DOHH2 (cell line): ENCODE data around the gene ANK3.

Experiments
- H3F3A ChIP-seq: fragments of 200-600 bp; sonication (generic), shearing (Covaris generic); 2 replicates; pipeline ENCODE4 v1.6.0; 2016; ENCODE audit warnings: antibody characterized with exemption, mild to moderate bottlenecking; ENCODE audit not compliant: control insufficient read depth, insufficient read depth
- H3K27ac ChIP-seq: fragments of 200-600 bp; sonication (generic); 2 replicates; pipeline ENCODE4 v1.5.1; 2014; ENCODE audit warnings: low read depth, mild to moderate bottlenecking, low read length, moderate library complexity
- H3K27me3 ChIP-seq: fragments of 200-600 bp; sonication (generic); 2 replicates; pipeline ENCODE4 v1.6.1; 2014; ENCODE audit warnings: mild to moderate bottlenecking, low read length, mixed read lengths; ENCODE audit not compliant: control insufficient read depth
- H3K36me3 ChIP-seq: fragments of 200-600 bp; sonication (generic); 2 replicates; pipeline ENCODE4 v1.6.1; 2014; ENCODE audit warnings: mild to moderate bottlenecking, low read length, moderate library complexity, mixed read lengths; ENCODE audit not compliant: control insufficient read depth
- H3K4me1 ChIP-seq: fragments of 200-600 bp; sonication (generic); 2 replicates; pipeline ENCODE4 v1.6.1; 2014; ENCODE audit warnings: mild to moderate bottlenecking, low read length, mixed read lengths; ENCODE audit not compliant: control insufficient read depth
- H3K4me2 ChIP-seq: fragments of 200-600 bp; sonication (generic); 2 replicates; pipeline ENCODE4 v1.6.0; 2014; ENCODE audit warnings: mild to moderate bottlenecking, low read length, moderate library complexity
- H3K4me3 ChIP-seq: fragments of 200-600 bp; sonication (generic); 2 replicates; pipeline ENCODE4 v1.5.1; 2014; ENCODE audit warnings: mild to moderate bottlenecking, low read length, mixed read lengths
- H3K79me2 ChIP-seq: fragments of 200-600 bp; sonication (generic); 2 replicates; pipeline ENCODE4 v1.6.1; 2014; ENCODE audit warnings: mild to moderate bottlenecking, low read length, mixed read lengths; ENCODE audit not compliant: control insufficient read depth
- H3K9me2 ChIP-seq: fragments of 200-600 bp; sonication (generic); replicated peaks from 2 replicates; pipeline ENCODE4 v1.6.1; 2014; ENCODE audit warnings: mild to moderate bottlenecking, low read length, mixed read lengths; ENCODE audit not compliant: control insufficient read depth
- H3K9me3 ChIP-seq: fragments of 200-600 bp; sonication (generic); 2 replicates; pipeline ENCODE4 v1.6.1; 2014; ENCODE audit warnings: antibody characterized with exemption, low read length, mixed read lengths; ENCODE audit not compliant: control insufficient read depth, insufficient read depth
- H4K20me1 ChIP-seq: fragments of 200-600 bp; sonication (generic); 2 replicates; pipeline ENCODE4 v1.6.0; 2014; ENCODE audit warnings: low read depth, mild to moderate bottlenecking, antibody characterized with exemption, low read length, moderate library complexity; ENCODE audit not compliant: control insufficient read depth, insufficient read depth
- EZH2phosphoT487 ChIP-seq: fragments of 200-600 bp; sonication (generic); IDR thresholded peaks from 2 replicates; pipeline ENCODE4 v1.6.1; 2017; ENCODE audit warnings: borderline replicate concordance, mild to moderate bottlenecking, antibody characterized with exemption, low read length, moderate library complexity, mixed read lengths
- TF ChIP-seq, protein P1 (sequence below): fragments of 200-600 bp; sonication (generic); IDR thresholded peaks from one replicate; pipeline ENCODE4 v1.5.1; 2014; ENCODE audit warnings: antibody characterized with exemption, mild to moderate bottlenecking, low read depth, low read length; ENCODE audit not compliant: poor library complexity, severe bottlenecking

The ANK3 gene

DNA sequence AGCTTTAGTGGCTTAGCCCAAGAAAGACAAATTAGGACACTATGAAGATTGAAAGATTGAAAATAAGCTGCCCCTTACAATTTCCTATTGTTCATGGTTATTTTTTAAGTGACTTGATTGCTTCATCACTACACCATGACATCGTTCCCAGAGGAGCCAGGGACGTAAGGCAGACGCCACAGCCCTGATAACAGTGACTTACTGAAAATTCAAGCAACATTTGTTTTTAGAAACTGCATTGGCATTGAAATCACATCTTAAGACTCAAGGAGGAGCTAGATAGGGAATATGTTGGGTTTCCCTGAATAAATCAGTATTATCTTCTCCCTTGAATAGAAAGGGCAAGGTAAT lies 38.7 kb upstream of the ANK3 start:
- no peak for TF ChIP-seq EZH2phosphoT487
- TF ChIP-seq, protein P1, sequence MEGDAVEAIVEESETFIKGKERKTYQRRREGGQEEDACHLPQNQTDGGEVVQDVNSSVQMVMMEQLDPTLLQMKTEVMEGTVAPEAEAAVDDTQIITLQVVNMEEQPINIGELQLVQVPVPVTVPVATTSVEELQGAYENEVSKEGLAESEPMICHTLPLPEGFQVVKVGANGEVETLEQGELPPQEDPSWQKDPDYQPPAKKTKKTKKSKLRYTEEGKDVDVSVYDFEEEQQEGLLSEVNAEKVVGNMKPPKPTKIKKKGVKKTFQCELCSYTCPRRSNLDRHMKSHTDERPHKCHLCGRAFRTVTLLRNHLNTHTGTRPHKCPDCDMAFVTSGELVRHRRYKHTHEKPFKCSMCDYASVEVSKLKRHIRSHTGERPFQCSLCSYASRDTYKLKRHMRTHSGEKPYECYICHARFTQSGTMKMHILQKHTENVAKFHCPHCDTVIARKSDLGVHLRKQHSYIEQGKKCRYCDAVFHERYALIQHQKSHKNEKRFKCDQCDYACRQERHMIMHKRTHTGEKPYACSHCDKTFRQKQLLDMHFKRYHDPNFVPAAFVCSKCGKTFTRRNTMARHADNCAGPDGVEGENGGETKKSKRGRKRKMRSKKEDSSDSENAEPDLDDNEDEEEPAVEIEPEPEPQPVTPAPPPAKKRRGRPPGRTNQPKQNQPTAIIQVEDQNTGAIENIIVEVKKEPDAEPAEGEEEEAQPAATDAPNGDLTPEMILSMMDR = no peak
- Histone ChIP-seq H3K4me2 (no peak overlapping the region), H3K27me3 (no peaks in the 10 kb centered on the region), H4K20me1 (no peaks in the 10 kb centered on the region), H3K4me1 (peaks cover 60% of the 10 kb centered on the region), H3K36me3 (peaks cover 6% of the 10 kb centered on the region; the same call in 1 of the 2 replicates), H3K27ac (no peak overlapping the region), H3K79me2 (no peaks in the 10 kb centered on the region), H3F3A (no peaks in the 10 kb centered on the region), H3K9me3 (no peaks in the 10 kb centered on the region), H3K4me3 (no peak overlapping the region), H3K9me2 (no peaks in the 10 kb centered on the region)

DNA sequence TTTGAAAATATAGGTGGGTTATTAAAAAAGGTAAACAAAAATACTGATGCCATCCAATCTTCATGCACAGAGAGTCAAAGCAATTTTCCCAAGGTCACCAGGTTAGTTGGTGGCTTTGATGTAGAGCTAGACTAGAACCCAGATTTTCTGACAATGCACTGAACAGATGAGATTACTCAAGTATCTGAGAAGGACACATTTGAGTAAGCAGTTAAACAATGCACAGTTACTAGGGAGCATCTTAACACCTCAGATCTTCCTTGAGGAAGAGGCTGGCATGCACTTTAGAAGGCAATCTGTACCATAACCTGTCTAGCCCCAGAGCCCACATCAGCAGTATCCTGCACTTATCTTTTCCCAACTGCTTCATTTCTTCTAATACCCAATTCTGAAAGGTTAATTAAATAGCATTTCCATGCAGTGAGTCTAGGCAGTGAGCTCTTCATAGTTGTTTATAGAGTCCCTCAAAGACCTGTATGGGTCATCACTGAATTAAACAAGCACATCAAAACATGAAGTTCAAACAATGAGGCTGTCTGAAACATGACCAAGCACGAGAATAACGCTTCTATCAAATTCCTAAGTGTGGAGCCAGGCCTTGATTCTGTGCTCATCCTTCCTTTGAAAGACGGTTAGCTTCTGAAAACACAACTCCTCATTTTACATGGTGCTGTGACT lies 38.2 kb upstream of the ANK3 start:
- Histone ChIP-seq H3K4me3 (no peak overlapping the region), H3K27ac (no peak overlapping the region), H3K9me2 (no peaks in the 10 kb centered on the region), H3F3A (no peaks in the 10 kb centered on the region), H3K9me3 (no peaks in the 10 kb centered on the region), H4K20me1 (no peaks in the 10 kb centered on the region), H3K36me3 (peaks cover 4% of the 10 kb centered on the region; the same call in 1 of the 2 replicates), H3K4me2 (no peak overlapping the region), H3K4me1 (peaks cover 56% of the 10 kb centered on the region), H3K79me2 (no peaks in the 10 kb centered on the region), H3K27me3 (no peaks in the 10 kb centered on the region)
- TF ChIP-seq, protein P1 = no peak
- no peak for TF ChIP-seq EZH2phosphoT487

DNA sequence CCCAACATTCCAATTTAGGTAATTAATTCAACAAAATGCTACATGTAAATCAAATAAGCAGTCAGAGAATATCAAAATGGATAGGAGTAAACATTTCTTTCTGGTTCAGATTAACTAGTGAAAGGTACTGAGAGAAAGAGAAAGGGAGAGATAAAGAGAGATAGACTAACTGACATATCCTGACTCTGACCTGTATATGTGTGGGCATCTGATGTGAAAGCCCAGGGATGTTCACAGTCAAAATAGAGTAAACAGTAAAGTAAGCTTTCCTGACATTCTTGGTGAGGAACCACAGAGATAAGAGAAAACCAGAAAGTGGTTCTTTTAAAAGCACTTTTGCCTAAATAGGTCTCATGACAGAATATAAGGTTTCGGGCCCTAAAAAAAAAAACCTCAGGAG lies 37.5 kb upstream of the ANK3 start:
- H4K20me1 ChIP-seq = no peaks in the 10 kb centered on the region
- no peaks in the 10 kb centered on the region for H3K9me3 ChIP-seq
- H3K4me1 ChIP-seq = peaks cover 54% of the 10 kb centered on the region
- no peaks in the 10 kb centered on the region for H3F3A ChIP-seq
- no peaks in the 10 kb centered on the region for H3K27me3 ChIP-seq
- H3K4me2 ChIP-seq = no peak overlapping the region
- H3K36me3 ChIP-seq = no peaks in the 10 kb centered on the region
- no peaks in the 10 kb centered on the region for H3K9me2 ChIP-seq
- TF ChIP-seq EZH2phosphoT487 = no peak
- TF ChIP-seq, protein P1 = no peak
- no peaks in the 10 kb centered on the region for H3K79me2 ChIP-seq
- H3K27ac ChIP-seq = no peak overlapping the region
- no peak overlapping the region for H3K4me3 ChIP-seq
